Measurements from ENCODE around the gene TMEM53.

Gene TMEM53

GRCh38 chr1:44654621-44655187, 19.6 kb downstream of the TMEM53 start:
- no peak for TF ChIP-seq ZNF18 (tag by site-specific recombination; IDR thresholded peaks at IDR 0.05)
- TF ChIP-seq ZNF140 (tag by site-specific recombination; IDR thresholded peaks at IDR 0.05) = no peak
- no peak for TF ChIP-seq SCRT1 (tag by site-specific recombination; IDR thresholded peaks at IDR 0.05; ENCODE audit: borderline replicate concordance)
- 0 out of 2 replicates have a peak, but pooled peaks have one; percentile 29 for TF ChIP-seq ZNF600 (tag by site-specific recombination; IDR thresholded peaks at IDR 0.05)
- CTCF ChIA-PET = interaction anchor here (0.6 to 1.7 kb wide), 7 partner anchors 21 to 456 kb away, joined by 3 to 7 read pairs (median 3); no protein-coding TSS in a partner anchor
- POLR2A ChIA-PET = no interaction called here
- H3K36me3 ChIP-seq (ENCODE audit: control insufficient read depth in 2 of 2, insufficient read depth in 1 of 2, low read length in 2 of 2) = peaks cover 0 to 34% of the 10 kb centered on the region in 2 experiments; a peak in 1 of 3 replicates
- H3K4me3 ChIP-seq (ENCODE audit: low read depth, low read length) = no peak overlapping the region
- no peaks in the 10 kb centered on the region for H3K9me3 ChIP-seq (ENCODE audit: control insufficient read depth, insufficient read depth, low read depth, low read length)
- H3K4me1 ChIP-seq (ENCODE audit: control insufficient read depth, insufficient read depth, low read length) = no peaks in the 10 kb centered on the region
- no peak overlapping the region for H3K27ac ChIP-seq (ENCODE audit: extremely low read depth, low read depth, low read length)

- peaks cover 0 to 47% of the 10 kb centered on the region in 2 experiments; a peak in 1 of 3 replicates for H3K36me3 ChIP-seq (ENCODE audit: control insufficient read depth in 2 of 2, insufficient read depth in 1 of 2, low read length in 2 of 2)
- H3K9me3 ChIP-seq (ENCODE audit: control insufficient read depth, insufficient read depth, low read depth, low read length) = no peaks in the 10 kb centered on the region
- CTCF ChIA-PET = interaction anchor here (0.5 to 4.4 kb wide), 52 partner anchors 8 to 1887 kb away, joined by 3 to 85 read pairs (median 5); partner anchors contain the start of genes ARMH1, RNU5D-1 and TMEM53
- TF ChIP-seq ZNF548 (tag by site-specific recombination; IDR thresholded peaks at IDR 0.05) (no peak), ZFP69B (tag by site-specific recombination; IDR thresholded peaks at IDR 0.05) (no peak), ZNF580 (tag by site-specific recombination; IDR thresholded peaks at IDR 0.05) (no peak), ZNF488 (tag by site-specific recombination; IDR thresholded peaks at IDR 0.05) (no peak), ZNF311 (tag by site-specific recombination; IDR thresholded peaks at IDR 0.05; ENCODE audit: borderline replicate concordance) (no peak), ZNF837 (tag by site-specific recombination; IDR thresholded peaks at IDR 0.05) (no peak), ZNF146 (tag by site-specific recombination; IDR thresholded peaks at IDR 0.05) (no peak), ZNF514 (tag by site-specific recombination; IDR thresholded peaks at IDR 0.05) (no peak), ZNF558 (tag by site-specific recombination; IDR thresholded peaks at IDR 0.05) (no peak), ZNF155 (tag by site-specific recombination; IDR thresholded peaks at IDR 0.05) (no peak), ZNF148 (tag by site-specific recombination; IDR thresholded peaks at IDR 0.05; ENCODE audit: borderline replicate concordance) (no peak), ZBTB21 (tag by site-specific recombination; IDR thresholded peaks at IDR 0.05) (no peak), GLIS1 (tag by site-specific recombination; IDR thresholded peaks at IDR 0.05) (no peak), ZNF664 (tag by site-specific recombination; IDR thresholded peaks at IDR 0.05) (no peak)
- no peak overlapping the region for H3K4me3 ChIP-seq (ENCODE audit: low read depth, low read length)
- no peak overlapping the region for H3K27ac ChIP-seq (ENCODE audit: extremely low read depth, low read depth, low read length)
- POLR2A ChIA-PET = interaction anchor here (0.5 to 3.1 kb wide), 9 partner anchors 11 to 561 kb away, joined by 3 to 21 read pairs (median 3); partner anchors contain the start of genes ARMH1 and TMEM53
- no peaks in the 10 kb centered on the region for H3K4me1 ChIP-seq (ENCODE audit: control insufficient read depth, insufficient read depth, low read length)
These were observed 20.9 kb downstream of the TMEM53 start for GRCh38 chr1:44653107-44653964.

All from HEK293 (cell line).